Large intestine (tissue), 3 donors: ENCODE results near the gene VAMP7. TPM values are rescaled to one million over a fixed set of nuclear protein-coding genes. Genes with fewer than 3 reads are reported as not detected.

Experiments
- DNase-seq, 2 donors: peaks; one replicate each; pipeline versions ENCODE4 v3.0.0 to v3.0.0-alpha.2; 2013
- H3K27ac ChIP-seq: one replicate; pipeline ENCODE4 v1.5.1; 2013; ENCODE audit warnings: low read length
- H3K27me3 ChIP-seq: 2 replicates; pipeline ENCODE4 v1.6.1; 2013; ENCODE audit warnings: low read length; ENCODE audit not compliant: control insufficient read depth, insufficient read depth
- H3K36me3 ChIP-seq: 2 replicates; pipeline ENCODE4 v1.6.1; 2013; ENCODE audit warnings: low read length; ENCODE audit not compliant: control insufficient read depth, insufficient read depth
- H3K4me1 ChIP-seq: one replicate; pipeline ENCODE4 v1.6.1; 2013; ENCODE audit warnings: low read length; ENCODE audit not compliant: control insufficient read depth, insufficient read depth
- H3K4me3 ChIP-seq: one replicate; pipeline ENCODE4 v1.5.1; 2013; ENCODE audit warnings: low read length
- H3K9me3 ChIP-seq: one replicate; pipeline ENCODE4 v1.6.1; 2013; ENCODE audit warnings: mild to moderate bottlenecking, low read depth, low read length, moderate library complexity; ENCODE audit not compliant: control insufficient read depth
- WGBS: methylation state at CpG from one replicate; pipeline ENCODE4 v1.1.5; 2013; ENCODE audit warnings: low lambda C conversion rate; ENCODE audit not compliant: insufficient coverage; 5-methylcytosine and 5-hydroxymethylcytosine counted together
- polyA plus RNA-seq: library from polyadenylated mRNA; unstranded; fragments of 120-200 nt; gene quantifications from one replicate; pipeline ENCODE4 v1.2.1, GENCODE V29; 2013

The VAMP7 gene
- polyA plus RNA-seq, 1 donor, result 35.5 TPM

GRCh38 chrX:155873188-155873587 is 8.0 kb upstream of the VAMP7 start:
- Histone ChIP-seq H3K9me3 (no peaks in the 10 kb centered on the region), H3K27ac (no peak overlapping the region), H3K4me3 (no peak overlapping the region), H3K4me1 (no peaks in the 10 kb centered on the region), H3K36me3 (no peaks in the 10 kb centered on the region), H3K27me3 (peaks cover 13% of the 10 kb centered on the region)
- DNase-seq, result no peak
- no CpG with 5 or more reads among the region's 5 CpGs for whole genome bisulfite sequencing

GRCh38 chrX:155874571-155875244 is 6.4 kb upstream of the VAMP7 start:
- Histone ChIP-seq H3K27ac (no peak overlapping the region), H3K4me3 (no peak overlapping the region), H3K4me1 (no peaks in the 10 kb centered on the region), H3K9me3 (no peaks in the 10 kb centered on the region), H3K27me3 (peaks cover 13% of the 10 kb centered on the region), H3K36me3 (no peaks in the 10 kb centered on the region)
- no peak for DNase-seq
- 60% methylated on average over 1 of the region's 31 CpGs for WGBS

GRCh38 chrX:155876704-155877103 is 4.4 kb upstream of the VAMP7 start:
- 74% methylated on average over 3 of the region's 3 CpGs for WGBS
- DNase-seq, result no peak
- Histone ChIP-seq H3K4me1 (no peaks in the 10 kb centered on the region), H3K9me3 (peaks cover 3% of the 10 kb centered on the region), H3K4me3 (no peak overlapping the region), H3K27me3 (peaks cover 13% of the 10 kb centered on the region), H3K36me3 (no peaks in the 10 kb centered on the region), H3K27ac (no peak overlapping the region)

- DNase-seq, result no peak
- Histone ChIP-seq H3K27ac (no peak overlapping the region), H3K4me3 (no peak overlapping the region), H3K4me1 (no peaks in the 10 kb centered on the region), H3K9me3 (peaks cover 3% of the 10 kb centered on the region), H3K27me3 (peaks cover 13% of the 10 kb centered on the region), H3K36me3 (no peaks in the 10 kb centered on the region)
- no CpG with 5 or more reads among the region's 1 CpG for WGBS
These were observed 3.9 kb upstream of the VAMP7 start for GRCh38 chrX:155877288-155877687.

- no CpG with 5 or more reads among the region's 13 CpGs for WGBS
- H3K4me3 ChIP-seq, result peak overlapping the region; percentile 75
- no peaks in the 10 kb centered on the region for H3K36me3 ChIP-seq
- peaks cover 3% of the 10 kb centered on the region for H3K9me3 ChIP-seq
- no peaks in the 10 kb centered on the region for H3K4me1 ChIP-seq
- no peak for DNase-seq
- H3K27ac ChIP-seq, result no peak overlapping the region
- peaks cover 2% of the 10 kb centered on the region for H3K27me3 ChIP-seq
These were observed 473 bp upstream of the VAMP7 start for GRCh38 chrX:155880586-155881157.

DNA sequence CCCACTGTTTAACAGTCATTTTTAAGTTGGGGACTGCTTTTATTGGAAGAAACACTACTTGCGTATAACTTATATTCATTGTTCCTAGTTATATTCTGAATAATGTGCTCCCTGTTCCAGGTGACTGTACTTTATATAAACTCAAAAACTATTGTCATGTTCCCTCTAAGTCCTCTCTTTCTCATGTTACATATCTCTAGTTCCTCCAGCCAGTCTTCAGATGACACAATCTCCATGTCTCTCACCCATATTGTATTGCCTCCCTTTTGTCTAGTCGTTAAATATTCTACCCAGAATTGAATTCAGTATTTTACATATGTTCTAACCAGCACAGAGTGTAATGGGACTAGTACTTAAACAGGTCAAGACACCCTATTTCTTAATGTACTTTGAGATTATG is 5.3 kb downstream of the VAMP7 start:
- WGBS, result no CpG with 5 or more reads among the region's 2 CpGs
- Histone ChIP-seq H3K36me3 (peaks cover 2% of the 10 kb centered on the region), H3K9me3 (no peaks in the 10 kb centered on the region), H3K4me1 (no peaks in the 10 kb centered on the region), H3K27me3 (no peaks in the 10 kb centered on the region), H3K4me3 (no peak overlapping the region), H3K27ac (no peak overlapping the region)
- no peak for DNase-seq

- no peaks in the 10 kb centered on the region for H3K4me1 ChIP-seq
- 67% methylated on average over 1 of the region's 3 CpGs for WGBS
- DNase-seq, result no peak
- H3K27me3 ChIP-seq, result no peaks in the 10 kb centered on the region
- H3K4me3 ChIP-seq, result no peak overlapping the region
- H3K9me3 ChIP-seq, result no peaks in the 10 kb centered on the region
- peaks cover 9% of the 10 kb centered on the region for H3K36me3 ChIP-seq
- no peak overlapping the region for H3K27ac ChIP-seq
These were observed 7.0 kb downstream of the VAMP7 start for GRCh38 chrX:155888139-155888538.

DNA sequence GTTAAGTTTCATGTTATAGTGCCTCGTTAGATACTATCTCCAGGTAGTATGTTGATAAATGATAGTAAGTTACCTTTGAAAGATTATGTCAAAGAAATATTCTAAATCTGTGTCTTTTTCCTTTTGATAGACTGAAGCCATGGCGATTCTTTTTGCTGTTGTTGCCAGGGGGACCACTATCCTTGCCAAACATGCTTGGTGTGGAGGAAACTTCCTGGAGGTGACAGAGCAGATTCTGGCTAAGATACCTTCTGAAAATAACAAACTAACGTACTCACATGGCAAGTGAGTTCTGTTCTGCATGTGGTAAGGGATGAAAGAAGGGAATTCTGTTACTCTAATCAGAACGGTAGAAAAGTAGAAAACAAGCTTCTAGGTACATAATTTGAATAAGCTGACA is 8.2 kb downstream of the VAMP7 start:
- no peaks in the 10 kb centered on the region for H3K4me1 ChIP-seq
- H3K27me3 ChIP-seq, result no peaks in the 10 kb centered on the region
- H3K9me3 ChIP-seq, result no peaks in the 10 kb centered on the region
- H3K36me3 ChIP-seq, result peaks cover 11% of the 10 kb centered on the region
- DNase-seq, result no peak
- no peak overlapping the region for H3K27ac ChIP-seq
- 71% methylated on average over 1 of the region's 4 CpGs for WGBS
- no peak overlapping the region for H3K4me3 ChIP-seq

DNA sequence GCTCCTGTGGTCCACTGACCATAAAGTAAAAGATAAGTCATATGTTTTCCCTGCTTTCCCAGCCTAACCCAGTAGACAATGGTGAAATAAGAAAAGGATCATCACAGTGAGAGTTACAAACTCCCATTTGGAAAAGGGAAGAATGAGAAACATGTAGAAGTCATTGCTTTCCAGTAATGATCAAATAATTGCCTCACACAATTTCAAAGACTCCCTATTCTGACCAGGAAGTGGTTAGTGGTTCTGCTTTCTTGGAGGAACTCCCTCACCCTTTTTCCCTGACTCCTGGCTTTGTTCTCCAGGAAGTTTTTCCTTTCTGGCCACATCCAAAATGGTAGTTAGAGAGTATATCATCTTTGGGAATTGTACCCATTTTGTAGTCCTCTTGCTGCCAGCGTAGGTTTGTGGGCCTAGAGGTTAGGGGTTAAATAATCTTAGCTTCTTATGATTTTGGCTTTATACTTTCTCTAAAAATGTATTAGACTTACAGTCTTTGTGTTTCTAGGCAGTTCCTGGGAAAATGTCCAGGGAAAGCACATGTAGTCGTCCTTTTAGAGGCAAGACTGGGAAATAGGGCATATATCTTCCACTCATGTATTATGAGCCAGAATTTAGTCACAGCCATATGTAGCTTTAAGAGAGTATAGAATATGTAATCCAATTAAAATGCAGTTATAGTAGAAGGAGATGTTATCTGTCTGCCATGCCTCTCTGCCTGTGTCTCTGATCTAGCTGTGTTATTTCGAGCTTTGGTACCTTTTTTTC is 10.5 kb downstream of the VAMP7 start:
- H3K27ac ChIP-seq, result no peak overlapping the region
- no peak overlapping the region for H3K4me3 ChIP-seq
- H3K36me3 ChIP-seq, result peaks cover 20% of the 10 kb centered on the region
- DNase-seq, result no peak
- H3K4me1 ChIP-seq, result no peaks in the 10 kb centered on the region
- H3K9me3 ChIP-seq, result no peaks in the 10 kb centered on the region
- no peaks in the 10 kb centered on the region for H3K27me3 ChIP-seq
- 40% methylated on average over 1 of the region's 3 CpGs for WGBS

- Histone ChIP-seq H3K27ac (no peak overlapping the region), H3K27me3 (no peaks in the 10 kb centered on the region), H3K9me3 (no peaks in the 10 kb centered on the region), H3K4me3 (no peak overlapping the region), H3K36me3 (peaks cover 20% of the 10 kb centered on the region), H3K4me1 (no peaks in the 10 kb centered on the region)
- no peak for DNase-seq
- no CpG with 5 or more reads among the region's 3 CpGs for WGBS
These were observed 12.4 kb downstream of the VAMP7 start for GRCh38 chrX:155893521-155893920.
